HFFc6 (cell line): ENCODE measurements around the gene SHB. TPM values are rescaled to one million over a fixed set of nuclear protein-coding genes. Genes with fewer than 3 reads are reported as not detected.
A peak's percentile ranks its signal among the peaks of the same experiment; 100 is the strongest.

ENCODE experiments used
- DNase-seq: peaks from one replicate; pipeline ENCODE4 v3.0.0-alpha.2; 2018
- H3K27ac Mint-ChIP-seq: 2 replicates; pipeline ENCODE4 v1.8.0; 2020; ENCODE audit warnings: mild to moderate bottlenecking, mixed read lengths
- H3K27me3 Mint-ChIP-seq: 2 replicates; pipeline ENCODE4 v1.8.0; 2021; ENCODE audit warnings: mild to moderate bottlenecking, moderate library complexity, mixed read lengths; ENCODE audit not compliant: insufficient read depth
- H3K36me3 Mint-ChIP-seq: 2 replicates; pipeline ENCODE4 v1.8.0; 2021; ENCODE audit warnings: low read depth, mixed read lengths
- H3K4me1 Mint-ChIP-seq: 2 replicates; pipeline ENCODE4 v1.8.0; 2020; ENCODE audit warnings: low read depth, mixed read lengths
- H3K4me3 Mint-ChIP-seq: 2 replicates; pipeline ENCODE4 v1.8.0; 2020; ENCODE audit warnings: mild to moderate bottlenecking, moderate library complexity, mixed read lengths
- H3K9me3 Mint-ChIP-seq: 2 replicates; pipeline ENCODE4 v1.8.0; 2020; ENCODE audit warnings: mild to moderate bottlenecking, mixed read lengths
- CTCF ChIP-seq: fragments of 200-600 bp; sonication (generic); IDR thresholded peaks from 2 replicates; pipeline ENCODE4 v1.5.0; 2021; ENCODE audit warnings: antibody characterized with exemption, mild to moderate bottlenecking
- total RNA-seq, 6 experiments: library from RNA; stranded (reverse); fragmentation: NEBNext Ultra II Directional; extraction: Animal tissue kit (Norgen Biotek cat#: 25700); gene quantifications; 2 replicates in 1 of 6; 3 replicates in 5 of 6; pipeline ENCODE4 v1.2.3, GENCODE V29; 2021

The SHB gene
- total RNA-seq, 6 experiments from 2014 or later: 26.8 to 29.8 (median 28.6) TPM

GRCh38 chr9:38067859-38068681 is 957 bp downstream of the SHB start:
- Mint-ChIP-seq H3K36me3 (peaks cover 21% of the 10 kb centered on the region), H3K27me3 (no peaks in the 10 kb centered on the region), H3K9me3 (no peaks in the 10 kb centered on the region), H3K4me1 (peaks cover 54% of the 10 kb centered on the region), H3K27ac (peak overlapping the region; percentile 86), H3K4me3 (peak overlapping the region; percentile 95)
- TF ChIP-seq CTCF: peak; percentile 8; the same call in 1 of the 2 replicates
- no peak for DNase-seq

- peak overlapping the region; percentile 86 for H3K27ac Mint-ChIP-seq
- H3K4me1 Mint-ChIP-seq: peaks cover 63% of the 10 kb centered on the region
- H3K27me3 Mint-ChIP-seq: no peaks in the 10 kb centered on the region
- H3K4me3 Mint-ChIP-seq: peak overlapping the region; percentile 95
- H3K9me3 Mint-ChIP-seq: no peaks in the 10 kb centered on the region
- 0 out of 2 replicates have a peak, but pooled peaks have one; percentile 22 for TF ChIP-seq CTCF
- DNase-seq: no peak
- peaks cover 21% of the 10 kb centered on the region for H3K36me3 Mint-ChIP-seq
These were observed 1.8 kb downstream of the SHB start for GRCh38 chr9:38066914-38067858.

- peaks cover 67% of the 10 kb centered on the region for H3K4me1 Mint-ChIP-seq
These were observed 2.7 kb downstream of the SHB start for GRCh38 chr9:38066197-38066913.

GRCh38 chr9:38065369-38066075 is 3.5 kb downstream of the SHB start:
- peaks cover 65% of the 10 kb centered on the region for H3K4me1 Mint-ChIP-seq
- peak overlapping the region; percentile 95 for H3K4me3 Mint-ChIP-seq
- TF ChIP-seq CTCF: no peak
- H3K27ac Mint-ChIP-seq: peak overlapping the region; percentile 86
- peaks cover 28% of the 10 kb centered on the region for H3K36me3 Mint-ChIP-seq
- no peak for DNase-seq
- H3K9me3 Mint-ChIP-seq: no peaks in the 10 kb centered on the region
- peaks cover 4% of the 10 kb centered on the region; the same call in 1 of the 2 replicates for H3K27me3 Mint-ChIP-seq

More at GRCh38 chr9:38066197-38066913, 2.7 kb downstream of the SHB start:
- H3K9me3 Mint-ChIP-seq: no peaks in the 10 kb centered on the region
- H3K27ac Mint-ChIP-seq: peak overlapping the region; percentile 86
- peaks cover 26% of the 10 kb centered on the region for H3K36me3 Mint-ChIP-seq
- H3K4me3 Mint-ChIP-seq: peak overlapping the region; percentile 95
- peak; percentile 54 for TF ChIP-seq CTCF
- H3K27me3 Mint-ChIP-seq: no peaks in the 10 kb centered on the region
- no peak for DNase-seq
